ENCODE data around the gene CERS6.

DNA sequence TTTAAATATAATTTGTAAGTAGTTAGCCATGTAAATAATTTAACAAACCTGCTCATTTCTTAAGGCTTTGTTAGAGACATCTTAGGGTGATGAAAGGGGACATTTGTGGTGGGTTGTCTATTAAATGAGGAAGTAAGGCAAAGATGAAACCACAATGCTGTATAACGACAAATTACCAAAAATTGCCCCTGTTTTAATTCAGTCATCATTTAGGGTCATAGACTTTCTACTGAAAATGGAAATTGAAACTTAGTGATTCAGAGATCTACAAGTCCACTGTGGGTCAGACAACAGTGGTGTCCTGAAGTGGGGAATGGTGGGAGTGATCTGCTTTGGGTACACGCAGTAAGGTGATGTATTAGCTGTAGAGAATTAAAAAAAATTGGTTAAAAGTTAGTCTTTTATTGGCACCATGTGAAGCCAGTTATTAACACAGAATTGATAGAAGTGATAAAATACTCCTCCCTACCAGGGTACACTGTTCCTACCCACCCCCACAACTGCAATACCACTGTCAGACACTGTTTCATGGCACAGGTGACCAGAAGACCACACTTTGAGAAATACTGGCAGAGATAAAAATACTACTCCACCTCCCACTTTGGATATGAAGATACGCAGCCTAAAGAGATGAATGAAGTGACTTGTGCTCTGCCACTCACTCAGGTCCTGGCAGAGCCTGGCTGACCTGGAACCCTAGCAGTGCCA lies 13.4 kb downstream of the CERS6 start:
- TF ChIP-seq ZBTB20 (tag by site-specific recombination; IDR thresholded peaks at IDR 0.05), result no peak
- TF ChIP-seq ZSCAN30 (tag by site-specific recombination; IDR thresholded peaks at IDR 0.05), result no peak
- no peak for TF ChIP-seq ZNF621 (tag by site-specific recombination; IDR thresholded peaks at IDR 0.05)
- TF ChIP-seq ZNF585B (tag by site-specific recombination; IDR thresholded peaks at IDR 0.05), result no peak
- TF ChIP-seq, protein P1, sequence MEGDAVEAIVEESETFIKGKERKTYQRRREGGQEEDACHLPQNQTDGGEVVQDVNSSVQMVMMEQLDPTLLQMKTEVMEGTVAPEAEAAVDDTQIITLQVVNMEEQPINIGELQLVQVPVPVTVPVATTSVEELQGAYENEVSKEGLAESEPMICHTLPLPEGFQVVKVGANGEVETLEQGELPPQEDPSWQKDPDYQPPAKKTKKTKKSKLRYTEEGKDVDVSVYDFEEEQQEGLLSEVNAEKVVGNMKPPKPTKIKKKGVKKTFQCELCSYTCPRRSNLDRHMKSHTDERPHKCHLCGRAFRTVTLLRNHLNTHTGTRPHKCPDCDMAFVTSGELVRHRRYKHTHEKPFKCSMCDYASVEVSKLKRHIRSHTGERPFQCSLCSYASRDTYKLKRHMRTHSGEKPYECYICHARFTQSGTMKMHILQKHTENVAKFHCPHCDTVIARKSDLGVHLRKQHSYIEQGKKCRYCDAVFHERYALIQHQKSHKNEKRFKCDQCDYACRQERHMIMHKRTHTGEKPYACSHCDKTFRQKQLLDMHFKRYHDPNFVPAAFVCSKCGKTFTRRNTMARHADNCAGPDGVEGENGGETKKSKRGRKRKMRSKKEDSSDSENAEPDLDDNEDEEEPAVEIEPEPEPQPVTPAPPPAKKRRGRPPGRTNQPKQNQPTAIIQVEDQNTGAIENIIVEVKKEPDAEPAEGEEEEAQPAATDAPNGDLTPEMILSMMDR (tag by site-specific recombination; IDR thresholded peaks at IDR 0.05), result no peak
- TF ChIP-seq ZNF837 (tag by site-specific recombination; IDR thresholded peaks at IDR 0.05), result no peak
- TF ChIP-seq, protein P2, sequence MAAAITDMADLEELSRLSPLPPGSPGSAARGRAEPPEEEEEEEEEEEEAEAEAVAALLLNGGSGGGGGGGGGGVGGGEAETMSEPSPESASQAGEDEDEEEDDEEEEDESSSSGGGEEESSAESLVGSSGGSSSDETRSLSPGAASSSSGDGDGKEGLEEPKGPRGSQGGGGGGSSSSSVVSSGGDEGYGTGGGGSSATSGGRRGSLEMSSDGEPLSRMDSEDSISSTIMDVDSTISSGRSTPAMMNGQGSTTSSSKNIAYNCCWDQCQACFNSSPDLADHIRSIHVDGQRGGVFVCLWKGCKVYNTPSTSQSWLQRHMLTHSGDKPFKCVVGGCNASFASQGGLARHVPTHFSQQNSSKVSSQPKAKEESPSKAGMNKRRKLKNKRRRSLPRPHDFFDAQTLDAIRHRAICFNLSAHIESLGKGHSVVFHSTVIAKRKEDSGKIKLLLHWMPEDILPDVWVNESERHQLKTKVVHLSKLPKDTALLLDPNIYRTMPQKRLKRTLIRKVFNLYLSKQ (tag by site-specific recombination; IDR thresholded peaks at IDR 0.05; ENCODE audit: borderline replicate concordance), result no peak
- TF ChIP-seq ZNF112 (tag by site-specific recombination; IDR thresholded peaks at IDR 0.05), result no peak
- no peak for TF ChIP-seq MEIS1 (CRISPR knock-in tag; IDR thresholded peaks at IDR 0.05; ENCODE audit: borderline replicate concordance)
- TF ChIP-seq ZNF629 (tag by site-specific recombination; IDR thresholded peaks at IDR 0.05), result no peak
- TF ChIP-seq, protein P3, sequence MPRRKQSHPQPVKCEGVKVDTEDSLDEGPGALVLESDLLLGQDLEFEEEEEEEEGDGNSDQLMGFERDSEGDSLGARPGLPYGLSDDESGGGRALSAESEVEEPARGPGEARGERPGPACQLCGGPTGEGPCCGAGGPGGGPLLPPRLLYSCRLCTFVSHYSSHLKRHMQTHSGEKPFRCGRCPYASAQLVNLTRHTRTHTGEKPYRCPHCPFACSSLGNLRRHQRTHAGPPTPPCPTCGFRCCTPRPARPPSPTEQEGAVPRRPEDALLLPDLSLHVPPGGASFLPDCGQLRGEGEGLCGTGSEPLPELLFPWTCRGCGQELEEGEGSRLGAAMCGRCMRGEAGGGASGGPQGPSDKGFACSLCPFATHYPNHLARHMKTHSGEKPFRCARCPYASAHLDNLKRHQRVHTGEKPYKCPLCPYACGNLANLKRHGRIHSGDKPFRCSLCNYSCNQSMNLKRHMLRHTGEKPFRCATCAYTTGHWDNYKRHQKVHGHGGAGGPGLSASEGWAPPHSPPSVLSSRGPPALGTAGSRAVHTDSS (tag by site-specific recombination; IDR thresholded peaks at IDR 0.05), result no peak
